GM18498 (cell line): ENCODE measurements around the gene PPP1R1A.

Experiments
- ATAC-seq: cut with Tn5 transposase; IDR thresholded peaks from one replicate; pipeline ENCODE4 v1.9.1; 2021; ENCODE audit warnings: mild to moderate bottlenecking, moderate library complexity; ENCODE audit not compliant: unreplicated experiment

PPP1R1A gene, protein sequence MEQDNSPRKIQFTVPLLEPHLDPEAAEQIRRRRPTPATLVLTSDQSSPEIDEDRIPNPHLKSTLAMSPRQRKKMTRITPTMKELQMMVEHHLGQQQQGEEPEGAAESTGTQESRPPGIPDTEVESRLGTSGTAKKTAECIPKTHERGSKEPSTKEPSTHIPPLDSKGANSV

DNA sequence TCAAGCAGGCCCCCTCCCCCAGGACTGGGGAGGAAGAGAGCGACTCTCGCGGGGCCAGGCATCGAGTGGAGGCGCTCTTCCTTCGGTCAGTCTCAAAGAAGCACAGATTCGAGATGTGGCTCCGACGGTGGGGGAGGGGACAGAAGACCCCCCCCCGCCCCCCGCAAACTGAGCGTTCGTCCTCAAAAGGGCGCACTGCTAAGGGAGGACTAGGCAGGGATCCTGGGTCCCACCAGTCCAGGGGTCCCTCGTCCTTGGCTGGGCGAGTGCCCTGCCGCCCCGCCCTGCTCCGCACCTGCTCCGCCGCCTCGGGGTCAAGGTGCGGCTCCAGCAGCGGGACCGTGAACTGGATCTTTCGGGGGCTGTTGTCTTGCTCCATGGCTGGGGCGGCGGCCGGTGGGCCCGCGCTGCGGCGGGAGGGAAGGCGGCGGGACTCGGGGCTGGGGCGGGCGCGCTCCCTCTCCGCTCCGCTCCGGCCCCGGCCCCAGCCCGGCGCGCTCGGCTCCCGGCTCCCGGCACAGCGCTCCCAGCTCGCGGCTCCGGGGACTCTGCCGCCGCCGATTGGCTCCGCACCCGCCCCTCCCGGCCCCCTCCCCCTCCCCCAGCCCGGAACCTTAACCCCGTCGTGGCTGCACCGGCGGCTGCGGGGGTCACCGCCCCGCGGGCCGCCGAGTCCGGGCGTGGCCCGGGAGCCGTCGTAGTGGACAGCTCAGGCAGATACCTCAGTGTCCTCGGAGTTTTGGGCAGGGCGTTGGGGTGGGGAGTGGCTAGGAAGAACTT is at the start of gene PPP1R1A:
PPP1R1A (minus strand) TSS at position 550 of the 780 bp plus-strand sequence; CDS start at position 379, 171 bp downstream.
- no peak for ATAC-seq

DNA sequence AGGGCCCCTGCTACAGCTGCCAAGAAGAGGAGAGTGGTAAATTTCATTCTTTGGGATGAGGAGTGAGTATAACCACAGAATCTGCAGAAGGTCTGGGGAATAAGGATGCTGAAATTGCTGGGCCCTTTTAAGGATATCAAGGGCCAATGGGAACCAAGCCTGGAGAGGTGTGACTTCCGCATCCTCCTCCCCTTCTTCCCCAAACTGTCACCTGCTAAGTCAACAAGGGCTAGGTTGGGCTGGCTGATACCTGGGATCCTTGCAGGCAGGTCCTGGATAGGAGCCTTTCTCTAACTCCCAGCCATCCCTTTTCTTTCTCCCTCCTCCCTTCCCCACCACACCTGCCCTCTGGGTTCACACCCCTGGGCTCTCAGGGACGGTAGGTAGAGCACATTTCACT is 46.3 kb upstream of the PPP1R1A start, which contains the start of gene LACRT:
LACRT (minus strand) TSS at position 101 of the 400 bp plus-strand sequence; CDS start at position 47, 54 bp downstream.
- no peak for ATAC-seq

DNA sequence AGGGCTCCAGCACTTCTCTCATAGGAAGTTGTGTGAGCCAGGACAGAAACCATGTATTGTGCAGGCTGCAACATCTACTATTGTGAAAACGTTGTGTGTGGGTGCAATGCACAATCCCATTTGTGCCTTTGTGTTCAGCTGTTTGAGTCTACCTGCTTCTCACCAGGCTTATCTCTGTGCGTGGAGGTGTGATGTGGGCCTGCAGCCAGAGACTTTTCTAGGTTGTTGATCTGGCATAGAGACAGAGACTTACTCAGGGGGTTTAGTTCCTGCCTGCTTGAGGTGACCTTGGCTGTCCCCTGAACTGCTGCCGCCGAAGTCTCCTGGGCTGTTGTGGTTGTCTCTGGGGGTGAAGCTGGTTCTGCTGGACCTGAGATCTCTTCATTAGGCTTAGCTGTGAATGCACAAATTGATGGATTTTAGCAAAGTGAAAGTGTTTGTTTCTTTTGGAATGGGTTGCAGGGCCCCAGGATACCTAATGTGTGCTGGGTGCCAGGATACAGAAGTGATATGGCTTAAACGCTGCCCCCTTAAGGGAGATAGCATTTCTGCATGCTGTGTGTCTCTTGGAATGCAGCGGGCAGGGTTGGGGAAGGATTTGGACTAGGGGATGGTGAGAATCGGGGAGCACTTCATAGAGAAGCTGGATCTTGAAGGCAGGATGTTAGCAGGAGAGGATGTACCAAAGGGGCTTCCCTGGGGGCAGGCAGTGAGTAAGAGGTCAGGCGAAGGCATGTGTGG is 43.7 kb upstream of the PPP1R1A start:
- ATAC-seq, result no peak

DNA sequence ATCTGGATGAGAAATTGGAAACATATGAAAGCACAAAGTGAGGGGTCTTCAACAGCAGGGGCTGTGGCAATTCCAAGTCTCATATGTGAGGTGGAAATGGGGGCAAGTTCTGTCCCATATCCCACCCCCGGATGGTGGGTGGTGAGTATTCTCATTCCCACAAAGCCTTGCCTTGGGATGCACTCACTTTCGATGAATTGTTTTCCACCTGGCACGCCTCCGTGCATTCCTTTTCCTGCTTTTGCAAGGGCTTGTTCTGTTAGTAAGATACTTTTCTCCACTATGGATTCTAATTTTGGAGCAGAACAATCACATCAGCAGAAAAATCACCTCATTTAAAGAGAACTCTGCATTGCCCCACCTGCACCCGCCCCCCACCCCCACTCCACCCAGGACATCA is 43.1 kb upstream of the PPP1R1A start:
- ATAC-seq, result no peak

DNA sequence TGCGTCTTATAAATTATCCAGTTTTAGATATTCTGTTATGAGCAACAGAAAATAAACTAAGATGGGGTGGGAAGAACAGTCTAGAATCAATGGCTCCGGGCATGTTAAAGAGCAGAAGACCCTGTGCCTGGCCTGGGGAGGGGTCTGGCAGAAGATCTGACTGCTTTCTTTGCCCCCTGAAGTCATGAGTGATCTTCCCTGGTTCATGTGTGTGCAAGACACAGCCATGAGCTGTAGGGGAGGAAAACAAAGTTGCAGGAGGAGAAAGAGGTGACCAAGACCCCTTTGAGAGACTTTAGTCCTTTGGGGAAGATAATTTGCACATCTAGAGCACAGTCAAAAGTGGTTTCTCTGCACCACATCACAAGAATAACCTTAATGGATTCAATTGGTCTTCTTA is 41.5 kb upstream of the PPP1R1A start:
- ATAC-seq, result no peak

DNA sequence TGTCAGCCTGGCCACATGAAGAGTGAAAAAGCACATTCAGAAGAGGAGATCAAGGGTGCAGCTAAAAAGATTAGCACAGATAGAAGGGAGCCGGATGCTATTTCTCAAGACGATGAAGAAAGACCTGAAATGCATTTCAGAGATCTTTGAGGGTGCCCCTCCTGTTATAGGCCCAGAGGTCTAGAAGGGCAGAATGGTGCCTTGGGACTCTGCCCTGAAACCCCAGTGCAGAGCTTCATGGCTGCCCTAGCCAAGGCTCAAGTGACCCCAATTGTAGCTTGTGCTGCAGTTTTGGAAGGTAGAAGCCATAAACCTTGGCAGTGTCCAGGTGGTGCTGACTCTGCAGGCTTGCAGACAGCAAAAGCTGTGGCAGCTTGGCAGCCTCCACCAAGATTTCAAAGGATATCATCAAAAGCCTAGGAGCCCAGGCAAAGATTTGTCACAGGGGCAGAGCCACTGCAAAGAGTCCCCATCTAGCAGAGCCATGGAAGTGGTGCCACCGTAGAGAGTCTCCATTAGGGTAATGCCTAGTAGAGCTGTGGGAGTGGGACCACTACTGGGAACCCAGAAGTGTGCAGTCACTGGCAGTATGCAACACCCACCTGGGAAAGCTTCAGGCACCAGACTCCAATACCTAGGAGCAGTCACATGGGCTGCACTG is 39.9 kb upstream of the PPP1R1A start:
- no peak for ATAC-seq

DNA sequence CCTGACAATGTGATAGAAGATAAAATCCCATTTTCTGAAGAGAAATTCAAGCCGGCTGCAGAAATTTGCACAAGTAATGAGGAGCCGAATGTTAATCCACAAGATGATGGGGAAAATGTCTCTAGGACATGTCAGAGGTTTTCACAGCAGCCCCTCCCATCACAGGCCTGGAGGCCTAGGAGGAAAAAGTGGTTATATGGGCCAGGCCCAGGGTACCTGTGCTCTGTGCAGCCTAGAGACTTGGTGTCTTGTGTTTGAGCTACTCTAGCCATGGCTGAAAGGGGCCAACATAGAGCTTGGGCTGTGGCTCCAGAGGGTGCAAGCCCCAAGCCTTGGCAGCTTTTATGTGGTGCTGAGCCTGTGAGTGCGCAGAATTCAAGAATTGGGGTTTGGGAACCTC is 38.8 kb upstream of the PPP1R1A start:
- ATAC-seq, result no peak

DNA sequence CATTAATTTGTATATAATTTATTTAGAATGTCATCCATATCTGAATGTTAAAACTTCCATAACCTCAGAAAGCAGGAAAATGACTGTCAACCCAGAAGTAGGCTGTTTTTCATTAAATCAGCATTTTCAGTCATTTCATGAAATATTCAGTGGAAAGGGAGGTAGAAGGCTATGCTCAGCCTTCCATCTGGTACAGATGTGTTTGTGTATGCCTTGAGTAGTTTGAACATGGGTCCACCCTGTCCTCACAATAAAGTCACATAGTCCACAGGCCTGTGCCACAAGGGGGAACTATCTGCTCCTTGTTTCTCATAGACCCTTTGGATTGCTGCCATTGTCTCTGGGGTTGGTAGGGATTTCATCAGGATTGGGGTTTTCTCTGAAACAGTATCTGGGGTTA is 37.1 kb upstream of the PPP1R1A start:
- no peak for ATAC-seq

DNA sequence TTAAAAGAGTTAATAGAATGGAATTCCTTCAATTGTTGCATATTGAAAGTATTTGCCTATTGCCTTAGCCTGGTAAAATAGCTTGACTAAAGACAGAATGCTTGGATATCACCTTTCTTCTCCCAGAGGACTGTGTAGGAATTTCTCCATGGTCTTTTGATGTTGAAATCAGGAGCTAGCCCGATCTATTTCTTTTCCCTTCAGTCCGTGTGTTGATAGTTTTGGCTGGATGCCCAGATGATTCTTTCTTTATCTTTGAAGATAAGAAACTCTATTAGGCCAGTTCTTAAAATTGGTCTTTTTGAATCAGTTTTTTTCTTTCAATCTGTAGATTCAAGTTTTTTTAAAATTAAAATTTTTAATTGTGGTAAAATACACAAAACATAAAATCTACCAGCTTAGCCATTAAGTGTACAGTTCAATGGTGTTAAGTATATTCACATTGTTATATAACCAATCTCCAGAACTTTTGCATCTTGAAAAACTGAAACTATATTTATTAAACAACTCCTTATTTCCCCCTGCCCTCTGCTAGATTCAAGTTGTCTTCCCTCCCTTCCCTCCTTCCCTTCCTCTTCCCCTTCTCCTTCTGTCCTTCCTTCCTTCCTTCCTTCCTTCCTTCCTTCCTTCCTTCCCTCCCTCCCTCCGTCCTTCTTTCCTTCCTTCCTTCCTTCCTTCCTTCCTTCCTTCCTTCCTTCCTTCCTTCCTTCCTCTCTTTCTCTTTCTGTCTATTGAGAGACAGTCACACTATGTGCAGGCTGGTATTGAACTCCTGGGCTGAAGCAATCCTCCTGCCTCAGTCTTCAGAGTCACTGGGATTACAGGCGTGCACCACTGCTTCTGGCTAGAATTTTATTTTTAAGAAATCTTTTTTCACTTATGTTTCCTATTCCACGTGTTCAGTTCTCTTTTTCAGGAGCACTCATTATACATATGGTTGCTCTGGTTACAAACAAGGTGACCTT is 36.1 kb upstream of the PPP1R1A start:
- ATAC-seq, result no peak

DNA sequence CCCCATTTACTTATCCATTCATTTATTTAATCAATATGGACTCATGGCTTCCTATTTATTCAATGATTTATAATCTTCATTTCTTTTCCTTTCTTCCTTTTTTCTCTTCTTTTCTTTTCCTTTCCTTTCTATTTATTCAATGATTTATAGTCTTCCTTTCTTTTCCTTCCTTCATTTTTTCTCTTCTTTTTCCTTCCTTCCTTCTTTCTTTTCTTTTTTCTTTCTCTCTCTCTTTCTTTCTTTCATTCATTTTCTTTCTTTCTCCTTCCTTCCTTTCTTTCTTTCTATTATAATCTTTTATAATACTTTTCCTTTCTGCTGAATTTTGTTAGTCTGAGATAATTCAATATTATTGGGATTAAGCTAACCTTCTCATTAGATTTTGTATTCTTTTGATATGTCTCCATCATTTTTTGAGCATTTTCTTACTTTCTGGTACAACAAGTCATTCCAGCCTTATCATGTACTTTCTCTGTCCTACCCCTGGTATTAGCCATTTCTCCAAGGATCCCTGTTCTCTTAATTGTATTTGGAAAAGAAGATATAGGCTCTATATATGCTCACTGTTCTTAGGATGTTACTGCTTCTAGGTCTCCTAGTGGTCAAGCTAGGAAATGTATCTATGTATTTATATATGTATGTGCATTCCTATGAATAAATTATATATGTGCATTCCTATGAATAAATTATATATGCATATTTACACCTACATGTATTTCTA is 34.2 kb upstream of the PPP1R1A start:
- ATAC-seq, result no peak

DNA sequence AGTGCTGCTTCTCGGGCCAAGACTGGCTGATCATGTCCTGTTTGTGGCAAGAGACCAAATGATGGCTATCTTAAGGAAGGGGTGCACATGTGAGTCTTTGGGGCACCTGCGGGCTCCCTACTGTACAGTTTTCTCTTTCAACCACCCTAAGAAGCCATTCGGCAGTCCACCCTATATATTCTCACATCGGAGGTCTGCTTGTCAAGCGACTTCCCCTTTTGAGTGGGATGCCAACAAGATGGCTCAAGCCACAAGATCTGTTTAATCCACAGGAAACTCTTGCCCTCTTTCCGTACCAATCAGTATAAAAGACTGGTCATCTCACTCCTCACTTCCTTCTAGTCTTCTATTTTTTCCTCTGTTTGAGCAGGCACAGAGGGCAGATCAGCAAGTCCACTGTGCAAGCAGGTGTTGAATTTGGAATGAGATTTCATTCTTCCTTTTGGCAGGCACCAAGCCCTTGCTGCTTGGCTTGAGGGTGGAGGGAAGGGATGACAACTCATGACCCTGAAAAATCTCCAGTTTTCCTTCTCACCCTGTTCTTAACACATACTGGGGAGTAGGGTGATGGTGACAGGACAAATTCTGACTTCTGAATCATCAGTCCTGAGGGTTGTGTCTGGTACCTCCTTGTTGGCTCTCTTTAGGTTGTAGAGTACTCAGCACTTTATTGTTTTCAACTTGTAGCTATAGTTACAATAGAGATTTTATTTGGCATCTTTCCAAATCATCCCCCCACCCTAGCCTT is 28.6 kb upstream of the PPP1R1A start:
- no peak for ATAC-seq

DNA sequence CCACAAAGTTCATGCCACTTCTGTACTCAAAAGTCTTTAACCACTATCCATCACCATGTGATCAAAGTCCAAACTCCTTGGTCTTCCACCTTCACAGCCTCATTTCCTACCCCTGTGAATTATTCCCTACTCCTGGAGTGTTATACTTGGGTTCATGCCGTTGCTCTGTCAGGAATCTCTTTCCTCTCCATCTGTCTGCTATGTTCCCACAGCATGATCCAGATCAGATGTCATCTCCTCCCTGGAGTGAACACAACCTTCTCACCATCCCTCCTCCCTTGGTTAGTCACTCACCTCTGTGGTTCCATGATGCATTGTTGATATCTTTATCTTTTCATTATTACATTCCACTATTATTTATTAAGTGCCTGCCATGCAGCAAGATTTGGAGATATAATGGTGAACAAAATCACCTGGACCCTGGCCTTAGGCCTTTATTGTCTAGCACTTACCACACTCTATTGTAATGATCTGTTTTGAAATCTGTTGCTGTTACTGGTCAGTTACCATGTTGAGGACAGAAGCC is 23.8 kb upstream of the PPP1R1A start:
- ATAC-seq, result no peak

DNA sequence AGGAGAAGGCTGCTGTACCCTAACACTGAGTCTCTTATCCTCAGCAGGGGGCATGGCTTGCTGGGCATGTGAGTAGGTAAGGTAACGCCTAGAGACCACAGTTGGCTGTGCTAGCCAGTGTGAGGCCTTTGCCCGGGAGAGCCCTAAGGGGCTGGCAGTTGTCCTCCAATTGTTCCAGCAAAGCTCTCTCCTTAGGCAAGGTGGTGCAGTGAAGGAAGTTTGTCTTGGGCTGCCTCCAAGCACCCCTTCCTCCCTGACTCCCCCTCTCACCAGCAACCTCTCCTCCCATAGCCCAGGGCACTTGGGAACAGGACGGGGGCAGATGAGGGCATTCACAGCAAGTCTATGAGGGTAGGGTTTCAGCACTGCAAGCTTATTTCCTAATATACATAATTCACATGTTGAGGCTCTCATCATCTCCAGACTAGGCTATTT is 23.3 kb upstream of the PPP1R1A start:
- ATAC-seq, result no peak

DNA sequence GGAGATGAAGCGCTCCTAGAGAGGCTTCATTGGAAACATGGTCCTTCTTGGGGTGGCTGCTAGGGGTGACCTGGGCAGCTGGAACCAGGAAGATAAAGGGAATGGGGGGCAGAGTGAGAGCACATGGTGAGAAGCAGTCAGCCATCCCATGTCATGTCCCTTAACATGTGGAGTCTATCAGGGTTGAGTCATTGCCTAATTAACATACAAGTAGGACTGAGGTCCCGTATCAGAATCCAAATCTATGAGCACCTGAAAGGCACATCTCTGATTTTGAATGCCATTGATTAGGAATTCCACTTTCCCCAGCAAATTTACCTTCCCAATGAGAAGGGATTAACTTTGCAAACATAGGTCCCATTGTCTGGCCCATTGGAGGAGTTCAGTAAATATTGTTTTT is 20.3 kb upstream of the PPP1R1A start:
- no peak for ATAC-seq

DNA sequence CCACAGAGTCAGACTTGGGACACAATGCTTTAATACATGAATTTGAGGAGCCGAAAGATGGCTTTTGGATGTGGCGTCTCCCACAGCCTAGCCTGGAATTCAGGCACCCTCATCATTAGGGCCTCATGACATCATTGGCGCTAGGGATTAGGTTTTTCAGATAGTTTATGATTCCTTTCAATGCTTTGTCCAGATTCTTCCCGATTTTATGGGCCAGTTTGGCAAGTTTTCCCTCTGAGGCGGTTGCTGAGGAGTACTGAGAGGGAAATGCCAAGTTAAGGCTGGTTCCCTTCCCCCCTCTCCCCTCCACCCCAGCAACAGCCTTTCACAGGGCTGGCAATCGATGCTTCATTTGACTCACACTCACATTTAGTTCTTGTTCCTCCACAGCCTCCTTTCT is 19.7 kb upstream of the PPP1R1A start:
- no peak for ATAC-seq

DNA sequence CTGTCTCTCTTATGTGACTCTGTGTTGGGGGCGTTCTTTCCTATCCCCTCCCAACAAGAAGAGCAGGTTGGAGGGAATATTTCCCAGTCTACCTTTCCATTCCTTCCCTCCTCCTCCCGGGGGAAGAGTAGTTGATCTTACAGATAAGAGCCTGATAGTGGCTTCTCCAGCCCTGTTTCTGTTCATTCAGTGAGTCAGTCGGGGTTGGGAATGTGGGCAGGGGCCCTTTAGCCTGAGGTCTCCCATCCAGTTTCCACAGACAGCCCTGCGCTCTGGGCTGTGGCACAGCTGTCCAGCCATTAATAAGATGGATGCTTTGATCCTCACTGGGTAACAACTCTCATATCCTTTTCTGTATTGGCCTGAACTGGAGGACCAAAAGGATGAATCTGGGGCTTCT is 18.1 kb upstream of the PPP1R1A start:
- no peak for ATAC-seq

DNA sequence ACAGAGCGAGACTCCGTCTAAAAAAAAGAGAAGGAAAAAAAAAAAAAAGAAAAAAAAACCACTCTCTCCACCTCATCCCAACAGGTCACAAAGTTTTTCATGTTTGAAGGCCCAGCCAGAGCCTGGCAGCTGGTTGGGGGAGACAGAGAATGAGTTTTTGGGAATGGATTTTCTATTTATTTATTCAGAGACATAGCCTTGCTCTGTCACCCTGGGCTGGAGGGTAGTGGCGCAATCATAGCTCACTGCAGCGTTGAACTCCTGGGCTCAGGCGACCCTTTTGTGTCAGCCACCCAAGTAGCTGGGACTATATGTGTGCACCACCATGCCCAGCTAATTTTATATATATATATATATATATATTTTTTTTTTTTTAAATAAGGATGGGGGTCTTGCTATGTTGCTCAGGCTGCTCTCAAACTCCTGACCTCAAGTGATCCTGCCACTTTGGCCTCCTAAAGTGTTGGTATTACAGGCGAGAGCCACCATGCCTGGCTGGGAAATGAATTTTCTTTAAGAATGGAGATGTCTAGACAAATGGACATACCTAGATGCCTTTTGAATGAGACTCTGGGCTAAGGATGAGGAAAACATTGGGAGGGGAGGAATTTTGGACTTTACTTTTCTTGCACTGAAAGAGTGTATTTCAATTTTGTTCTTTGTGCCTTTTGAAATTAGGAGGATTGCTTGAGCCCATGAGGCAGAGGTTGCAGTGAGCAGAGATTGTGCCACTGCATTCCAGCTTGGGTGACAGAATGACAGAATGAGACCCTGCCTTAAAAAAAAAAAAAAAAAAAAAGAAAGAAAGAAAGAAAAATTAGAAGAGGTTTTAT is 16.9 kb upstream of the PPP1R1A start:
- ATAC-seq, result no peak

DNA sequence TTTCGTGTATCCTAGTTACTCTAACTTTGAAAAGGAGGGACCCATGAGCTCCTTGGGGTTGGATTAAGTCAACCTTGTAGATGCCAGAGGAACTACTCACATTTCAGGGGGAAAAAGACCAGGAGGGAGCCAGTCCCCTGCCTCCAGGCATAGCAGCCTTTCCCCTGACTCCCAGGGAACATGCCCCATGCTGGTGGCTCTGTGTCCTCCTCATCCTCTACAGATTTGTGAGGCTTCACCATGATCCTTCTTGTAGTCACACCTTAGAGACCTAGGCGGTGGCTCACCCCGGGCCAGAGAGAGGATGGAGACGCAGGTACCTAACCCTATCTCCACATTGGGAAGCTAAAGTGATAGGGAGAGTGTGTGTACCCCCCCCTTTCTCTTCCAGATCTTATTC is 16.0 kb upstream of the PPP1R1A start:
- no peak for ATAC-seq
